OCI-LY3 (cell line): ENCODE data around the gene TNRC6C.

Source experiments
- H2AFZ ChIP-seq: fragments of 200-600, 300-600 bp; shearing (Covaris generic); 2 replicates; pipeline ENCODE4 v1.6.0; 2014; ENCODE audit warnings: antibody characterized with exemption, low read depth, low read length
- H3K27ac ChIP-seq: fragments of 200-600, 300-600 bp; sonication (generic); 2 replicates; pipeline ENCODE4 v1.5.1; 2014; ENCODE audit warnings: mild to moderate bottlenecking, low read length, moderate library complexity, mixed read lengths
- H3K27me3 ChIP-seq: fragments of 200-600, 300-600 bp; sonication (generic); 2 replicates; pipeline ENCODE4 v1.6.1; 2014; ENCODE audit warnings: low read depth, low read length, mixed read lengths
- H3K36me3 ChIP-seq: fragments of 200-600, 300-600 bp; sonication (generic); replicated peaks from 2 replicates; pipeline ENCODE3; 2014; ENCODE audit warnings: low read depth, low read length, mixed read lengths
- H3K4me1 ChIP-seq: fragments of 300-600, 200-600 bp; sonication (generic); 2 replicates; pipeline ENCODE4 v1.6.1; 2014; ENCODE audit warnings: low read length, mixed read lengths
- H3K4me2 ChIP-seq: fragments of 200-600, 300-600 bp; sonication (generic); 2 replicates; pipeline ENCODE4 v1.6.1; 2014; ENCODE audit warnings: low read length, mixed read lengths
- H3K4me3 ChIP-seq: fragments of 300-600, 200-600 bp; sonication (generic); 2 replicates; pipeline ENCODE4 v1.5.1; 2014; ENCODE audit warnings: antibody characterized with exemption, mild to moderate bottlenecking, low read length, moderate library complexity
- H3K79me2 ChIP-seq: fragments of 300-600, 200-600 bp; shearing (Covaris generic); 2 replicates; pipeline ENCODE4 v1.6.1; 2014; ENCODE audit warnings: mild to moderate bottlenecking, low read length, mixed read lengths
- H3K9ac ChIP-seq: fragments of 300-600, 200-600 bp; shearing (Covaris generic); 2 replicates; pipeline ENCODE4 v1.6.0; 2014; ENCODE audit warnings: mild to moderate bottlenecking, low read length, moderate library complexity
- H3K9me3 ChIP-seq: fragments of 200-600, 300-600 bp; shearing (Covaris generic); 2 replicates; pipeline ENCODE4 v1.6.1; 2014; ENCODE audit warnings: low read length, mixed read lengths; ENCODE audit not compliant: insufficient read depth
- H4K20me1 ChIP-seq: fragments of 200-600, 300-600 bp; sonication (generic); 2 replicates; pipeline ENCODE4 v1.6.1; 2016; ENCODE audit warnings: low read length, mixed read lengths; ENCODE audit not compliant: insufficient read depth
- EZH2phosphoT487 ChIP-seq: fragments of 200-600 bp; shearing (Covaris generic); IDR thresholded peaks from 2 replicates; pipeline ENCODE4 v1.6.1; 2018; ENCODE audit warnings: antibody characterized with exemption, mixed run types, low read depth
- TF ChIP-seq, protein P1 (sequence below): fragments of 200-600, 300-600 bp; sonication (generic); IDR thresholded peaks from 2 replicates; pipeline ENCODE4 v1.5.1; 2014; ENCODE audit warnings: antibody characterized with exemption, low read length, low read depth

The TNRC6C gene

DNA sequence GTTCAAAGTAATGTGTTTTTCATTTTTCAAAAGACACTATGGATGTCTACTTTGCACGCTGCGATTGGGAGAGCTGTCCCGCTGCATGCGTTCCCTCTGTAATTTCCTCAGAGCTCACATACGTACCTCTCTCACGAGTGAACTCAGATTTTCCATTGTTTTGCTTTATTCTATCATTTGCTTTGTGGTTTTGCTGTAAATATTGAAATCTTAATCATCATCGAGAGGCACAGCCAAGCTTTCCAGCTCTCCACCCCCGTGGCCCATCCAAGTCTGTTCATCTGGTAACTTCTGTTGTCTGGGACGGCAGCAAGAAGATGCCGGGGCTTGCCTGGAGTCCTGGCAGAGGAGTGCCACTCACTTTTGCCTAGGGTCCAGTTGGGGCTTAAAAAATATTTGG lies 149.0 kb downstream of the TNRC6C start:
- no peaks in the 10 kb centered on the region for H3K79me2 ChIP-seq
- no peaks in the 10 kb centered on the region for H3K4me1 ChIP-seq
- H3K27me3 ChIP-seq = no peaks in the 10 kb centered on the region
- peaks cover 24% of the 10 kb centered on the region for H3K36me3 ChIP-seq
- no peak overlapping the region for H3K4me2 ChIP-seq
- TF ChIP-seq, protein P1, sequence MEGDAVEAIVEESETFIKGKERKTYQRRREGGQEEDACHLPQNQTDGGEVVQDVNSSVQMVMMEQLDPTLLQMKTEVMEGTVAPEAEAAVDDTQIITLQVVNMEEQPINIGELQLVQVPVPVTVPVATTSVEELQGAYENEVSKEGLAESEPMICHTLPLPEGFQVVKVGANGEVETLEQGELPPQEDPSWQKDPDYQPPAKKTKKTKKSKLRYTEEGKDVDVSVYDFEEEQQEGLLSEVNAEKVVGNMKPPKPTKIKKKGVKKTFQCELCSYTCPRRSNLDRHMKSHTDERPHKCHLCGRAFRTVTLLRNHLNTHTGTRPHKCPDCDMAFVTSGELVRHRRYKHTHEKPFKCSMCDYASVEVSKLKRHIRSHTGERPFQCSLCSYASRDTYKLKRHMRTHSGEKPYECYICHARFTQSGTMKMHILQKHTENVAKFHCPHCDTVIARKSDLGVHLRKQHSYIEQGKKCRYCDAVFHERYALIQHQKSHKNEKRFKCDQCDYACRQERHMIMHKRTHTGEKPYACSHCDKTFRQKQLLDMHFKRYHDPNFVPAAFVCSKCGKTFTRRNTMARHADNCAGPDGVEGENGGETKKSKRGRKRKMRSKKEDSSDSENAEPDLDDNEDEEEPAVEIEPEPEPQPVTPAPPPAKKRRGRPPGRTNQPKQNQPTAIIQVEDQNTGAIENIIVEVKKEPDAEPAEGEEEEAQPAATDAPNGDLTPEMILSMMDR = no peak
- TF ChIP-seq EZH2phosphoT487 = no peak
- no peak overlapping the region for H3K4me3 ChIP-seq
- H3K27ac ChIP-seq = no peak overlapping the region
- H3K9ac ChIP-seq = no peak overlapping the region
- no peak overlapping the region for H2AFZ ChIP-seq
- H4K20me1 ChIP-seq = no peaks in the 10 kb centered on the region
- H3K9me3 ChIP-seq = no peaks in the 10 kb centered on the region

DNA sequence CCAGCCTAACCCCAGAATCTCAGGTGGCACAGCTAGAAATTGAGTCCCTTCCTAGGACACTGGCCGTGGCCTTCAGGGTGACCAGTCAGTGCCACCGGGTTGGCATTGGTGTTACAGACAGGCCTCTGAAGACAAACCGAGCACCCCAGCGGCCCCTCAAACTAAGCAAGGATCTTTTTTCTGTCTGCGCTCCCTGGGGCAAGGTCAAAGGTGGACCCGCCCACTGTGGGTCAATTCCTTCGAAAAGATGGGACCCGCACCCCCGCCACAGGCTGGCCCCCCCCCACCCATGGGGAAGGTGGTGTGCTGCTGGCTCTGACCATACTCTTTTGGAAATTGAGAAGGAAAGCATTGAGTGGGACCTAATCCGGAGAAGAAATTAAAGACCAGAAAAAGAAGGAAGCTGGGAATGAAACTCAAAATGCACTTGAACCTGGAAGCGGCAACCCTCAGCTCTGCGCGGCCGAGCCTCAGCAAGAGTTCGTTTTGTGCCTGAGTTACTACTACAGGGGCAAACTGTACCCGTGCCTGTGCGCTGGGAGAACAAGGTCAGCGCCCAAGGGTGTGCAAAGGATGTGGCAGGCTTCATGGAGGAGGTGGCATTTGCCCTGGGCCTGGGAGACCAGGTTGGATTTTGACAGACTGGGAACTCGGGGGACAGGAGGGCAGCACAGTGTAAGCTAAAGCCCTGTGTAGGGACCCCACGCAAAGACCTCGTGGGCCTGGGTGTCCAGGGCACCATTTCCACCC lies 149.6 kb downstream of the TNRC6C start:
- Histone ChIP-seq H3K36me3 (peaks cover 30% of the 10 kb centered on the region), H3K27ac (no peak overlapping the region), H3K9me3 (no peaks in the 10 kb centered on the region), H3K4me2 (no peak overlapping the region), H3K9ac (no peak overlapping the region), H3K4me3 (no peak overlapping the region), H3K27me3 (no peaks in the 10 kb centered on the region), H3K79me2 (no peaks in the 10 kb centered on the region), H3K4me1 (peaks cover 4% of the 10 kb centered on the region), H2AFZ (no peak overlapping the region), H4K20me1 (no peaks in the 10 kb centered on the region)
- TF ChIP-seq, protein P1 = no peak
- no peak for TF ChIP-seq EZH2phosphoT487

GRCh38 chr17:78108726-78109488 lies 150.4 kb downstream of the TNRC6C start:
- H2AFZ ChIP-seq = no peak overlapping the region
- no peak overlapping the region for H3K4me3 ChIP-seq
- no peak for TF ChIP-seq EZH2phosphoT487
- TF ChIP-seq, protein P1 = no peak
- H3K27me3 ChIP-seq = no peaks in the 10 kb centered on the region
- no peak overlapping the region for H3K9ac ChIP-seq
- H4K20me1 ChIP-seq = peaks cover 7% of the 10 kb centered on the region; the same call in 1 of the 2 replicates
- H3K27ac ChIP-seq = no peak overlapping the region
- no peaks in the 10 kb centered on the region for H3K79me2 ChIP-seq
- H3K4me2 ChIP-seq = no peak overlapping the region
- peaks cover 37% of the 10 kb centered on the region for H3K36me3 ChIP-seq
- H3K4me1 ChIP-seq = peaks cover 10% of the 10 kb centered on the region
- no peaks in the 10 kb centered on the region for H3K9me3 ChIP-seq

DNA sequence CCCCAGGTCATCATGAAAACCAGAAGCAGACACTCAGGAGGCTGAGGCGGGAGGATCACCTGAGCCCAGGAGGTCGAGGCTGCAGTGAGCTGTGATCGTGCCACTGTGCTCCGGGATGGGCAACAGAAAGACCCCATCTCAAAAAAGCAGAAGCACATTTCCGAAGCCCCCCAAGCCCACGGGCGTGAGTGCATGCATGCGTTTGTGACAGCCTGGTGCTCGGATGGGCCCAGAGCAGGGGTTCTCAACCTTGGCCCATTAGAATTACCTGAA lies 150.9 kb downstream of the TNRC6C start:
- Histone ChIP-seq H3K79me2 (no peaks in the 10 kb centered on the region), H3K27ac (no peak overlapping the region), H3K4me1 (peaks cover 15% of the 10 kb centered on the region), H3K9ac (no peak overlapping the region), H3K9me3 (no peaks in the 10 kb centered on the region), H2AFZ (no peak overlapping the region), H3K4me2 (no peak overlapping the region), H3K36me3 (peaks cover 42% of the 10 kb centered on the region), H3K27me3 (no peaks in the 10 kb centered on the region), H4K20me1 (peaks cover 8% of the 10 kb centered on the region; the same call in 1 of the 2 replicates), H3K4me3 (no peak overlapping the region)
- TF ChIP-seq, protein P1 = no peak
- no peak for TF ChIP-seq EZH2phosphoT487
